SK-N-SH treated with all-trans-retinoic acid at 6 μM for 48 hours (cell line): ENCODE data around the gene NNAT.

ENCODE experiments used
- ATAC-seq: fragments of 200-7000 bp; cut with Tn5 transposase; 3 replicates; pipeline ENCODE4 v1.9.1; 2020; ENCODE audit warnings: mild to moderate bottlenecking, moderate library complexity
- ARNTL ChIP-seq: fragments of 450-650 bp; formaldehyde crosslinking; IDR thresholded peaks from 2 replicates; pipeline ENCODE4 v1.5.0; 2020; ENCODE audit warnings: low read depth, mild to moderate bottlenecking, moderate library complexity, borderline replicate concordance
- BACH2 ChIP-seq: fragments of 250-450 bp; sonication (Bioruptor Pico); IDR thresholded peaks from 2 replicates; pipeline ENCODE4 v1.9.0; 2021; ENCODE audit warnings: mild to moderate bottlenecking, borderline replicate concordance
- CREB5 ChIP-seq: fragments of 250-450 bp; sonication (Bioruptor Pico); IDR thresholded peaks from 2 replicates; pipeline ENCODE4 v1.5.1; 2020; ENCODE audit warnings: low read depth, mild to moderate bottlenecking, moderate library complexity
- CSDC2 ChIP-seq: fragments of 250-450 bp; sonication (Bioruptor Pico); IDR thresholded peaks from 2 replicates; pipeline ENCODE4 v1.5.0; 2020; ENCODE audit warnings: mild to moderate bottlenecking, moderate library complexity
- CSRNP3 ChIP-seq: fragments of 250-450 bp; sonication (Bioruptor Pico); IDR thresholded peaks from 2 replicates; pipeline ENCODE4 v1.5.1; 2021; ENCODE audit warnings: mild to moderate bottlenecking, moderate library complexity
- ESRRG ChIP-seq: fragments of 250-450 bp; sonication (Bioruptor Pico); IDR thresholded peaks from 2 replicates; pipeline ENCODE4 v1.6.1; 2021; ENCODE audit warnings: mild to moderate bottlenecking
- GLIS3 ChIP-seq: fragments of 250-450 bp; sonication (Bioruptor Pico); IDR thresholded peaks from 2 replicates; pipeline ENCODE4 v1.5.0; 2020; ENCODE audit warnings: mild to moderate bottlenecking, moderate library complexity
- ISL1 ChIP-seq: fragments of 250-450 bp; sonication (Bioruptor Pico); IDR thresholded peaks from 2 replicates; pipeline ENCODE4 v2.1.2; 2022; ENCODE audit warnings: mild to moderate bottlenecking, moderate library complexity
- OSR1 ChIP-seq: fragments of 250-450 bp; sonication (Bioruptor Pico); IDR thresholded peaks from 2 replicates; pipeline ENCODE4 v1.8.0; 2022; ENCODE audit warnings: moderate library complexity, mild to moderate bottlenecking, inconsistent platforms
- POU6F1 ChIP-seq: fragments of 250-450 bp; sonication (Bioruptor Pico); IDR thresholded peaks from 2 replicates; pipeline ENCODE4 v1.8.0; 2021; ENCODE audit warnings: low read depth, mild to moderate bottlenecking, moderate library complexity, borderline replicate concordance
- PPARA ChIP-seq: fragments of 250-450 bp; sonication (Bioruptor Pico); IDR thresholded peaks from 2 replicates; pipeline ENCODE4 v1.5.0; 2020; ENCODE audit warnings: mild to moderate bottlenecking, borderline replicate concordance
- RARB ChIP-seq: fragments of 250-450 bp; sonication (Bioruptor Pico); IDR thresholded peaks from 2 replicates; pipeline ENCODE4 v1.8.0; 2021; ENCODE audit warnings: mild to moderate bottlenecking, moderate library complexity
- SNAI2 ChIP-seq: fragments of 250-450 bp; sonication (Bioruptor Pico); IDR thresholded peaks from 2 replicates; pipeline ENCODE4 v1.5.0; 2020; ENCODE audit warnings: mild to moderate bottlenecking, moderate library complexity
- TCF4 ChIP-seq: fragments of 250-450 bp; sonication (Bioruptor Pico); IDR thresholded peaks from 2 replicates; pipeline ENCODE4 v1.8.0; 2021; ENCODE audit warnings: mild to moderate bottlenecking, moderate library complexity, borderline replicate concordance
- TOX ChIP-seq: fragments of 250-450 bp; sonication (Bioruptor Pico); IDR thresholded peaks from 2 replicates; pipeline ENCODE4 v1.8.0; 2021; ENCODE audit warnings: mild to moderate bottlenecking, moderate library complexity, borderline replicate concordance
- TSHZ2 ChIP-seq: fragments of 250-450 bp; sonication (Bioruptor Pico); IDR thresholded peaks from 2 replicates; pipeline ENCODE4 v1.5.0; 2020; ENCODE audit warnings: mild to moderate bottlenecking, moderate library complexity
- ZC3H10 ChIP-seq: fragments of 250-450 bp; sonication (Bioruptor Pico); IDR thresholded peaks from 2 replicates; pipeline ENCODE4 v1.5.1; 2021; ENCODE audit warnings: mild to moderate bottlenecking, moderate library complexity
- ZFP3 ChIP-seq: fragments of 250-450 bp; sonication (Bioruptor Pico); IDR thresholded peaks from 2 replicates; pipeline ENCODE4 v1.5.0; 2020; ENCODE audit warnings: mild to moderate bottlenecking, moderate library complexity
- ZNF565 ChIP-seq: fragments of 450-650 bp; formaldehyde crosslinking; conservative IDR thresholded peaks from 2 replicates; pipeline ENCODE4 v1.5.0; 2020; ENCODE audit warnings: low read depth, mild to moderate bottlenecking, moderate library complexity
- ZNF70 ChIP-seq: fragments of 450-650 bp; formaldehyde crosslinking; IDR thresholded peaks from 2 replicates; pipeline ENCODE4 v1.5.0; 2020; ENCODE audit warnings: mild to moderate bottlenecking, moderate library complexity
- ZNF8 ChIP-seq: fragments of 450-650 bp; formaldehyde crosslinking; IDR thresholded peaks from 2 replicates; pipeline ENCODE4 v1.5.0; 2020; ENCODE audit warnings: mild to moderate bottlenecking, moderate library complexity
- TF ChIP-seq, protein P1 (sequence below): fragments of 250-450 bp; sonication (Bioruptor Pico); IDR thresholded peaks from 2 replicates; pipeline ENCODE4 v1.8.0; 2020; ENCODE audit warnings: mild to moderate bottlenecking, moderate library complexity, borderline replicate concordance

Gene NNAT, protein sequence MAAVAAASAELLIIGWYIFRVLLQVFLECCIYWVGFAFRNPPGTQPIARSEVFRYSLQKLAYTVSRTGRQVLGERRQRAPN

DNA sequence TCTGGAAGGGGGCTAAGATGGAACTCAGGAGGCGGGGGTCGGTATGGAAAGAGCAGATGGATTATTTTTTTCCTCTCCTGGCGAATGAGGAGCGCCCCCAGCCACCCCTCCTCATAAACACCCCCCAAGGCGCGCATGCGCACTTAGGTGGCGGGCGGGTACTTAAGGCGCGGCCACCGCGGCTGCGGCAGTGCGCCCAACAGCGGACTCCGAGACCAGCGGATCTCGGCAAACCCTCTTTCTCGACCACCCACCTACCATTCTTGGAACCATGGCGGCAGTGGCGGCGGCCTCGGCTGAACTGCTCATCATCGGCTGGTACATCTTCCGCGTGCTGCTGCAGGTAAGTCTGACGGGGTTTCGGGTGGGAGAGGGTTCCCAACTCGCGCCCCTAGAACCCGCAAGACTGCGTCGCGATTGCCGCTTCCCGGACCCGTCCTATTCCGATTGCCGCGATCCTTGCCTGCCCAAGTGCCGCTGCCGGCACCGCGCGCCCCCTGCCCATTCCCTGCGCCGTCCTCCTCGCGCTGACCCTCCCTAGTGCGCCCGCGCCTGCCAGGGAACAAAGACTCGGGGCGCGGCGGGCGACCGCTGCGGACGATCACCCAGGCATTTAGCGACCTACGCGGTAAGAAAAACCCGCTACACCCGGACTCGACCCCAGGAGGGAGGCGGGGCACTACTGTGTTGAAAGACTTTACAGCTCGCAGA lies at the start of gene NNAT:
NNAT (plus strand) TSS at position 190 of the 711 bp plus-strand sequence; CDS start at position 272, 82 bp downstream.
- no peak for ATAC-seq
- TF ChIP-seq OSR1 (CRISPR knock-in tag) (no peak), TOX (no peak), CSDC2 (CRISPR knock-in tag) (no peak), CSRNP3 (CRISPR knock-in tag) (no peak), ARNTL (CRISPR knock-in tag) (no peak), ZFP3 (no peak), PPARA (CRISPR knock-in tag) (no peak), CREB5 (no peak), ZNF8 (CRISPR knock-in tag) (no peak), ZNF565 (CRISPR knock-in tag) (no peak), TSHZ2 (CRISPR knock-in tag) (no peak), ESRRG (CRISPR knock-in tag) (no peak), RARB (no peak), ZC3H10 (CRISPR knock-in tag) (no peak), POU6F1 (CRISPR knock-in tag) (no peak), ZNF70 (CRISPR knock-in tag) (no peak), ISL1 (CRISPR knock-in tag) (no peak), GLIS3 (no peak)
- TF ChIP-seq, protein P1, sequence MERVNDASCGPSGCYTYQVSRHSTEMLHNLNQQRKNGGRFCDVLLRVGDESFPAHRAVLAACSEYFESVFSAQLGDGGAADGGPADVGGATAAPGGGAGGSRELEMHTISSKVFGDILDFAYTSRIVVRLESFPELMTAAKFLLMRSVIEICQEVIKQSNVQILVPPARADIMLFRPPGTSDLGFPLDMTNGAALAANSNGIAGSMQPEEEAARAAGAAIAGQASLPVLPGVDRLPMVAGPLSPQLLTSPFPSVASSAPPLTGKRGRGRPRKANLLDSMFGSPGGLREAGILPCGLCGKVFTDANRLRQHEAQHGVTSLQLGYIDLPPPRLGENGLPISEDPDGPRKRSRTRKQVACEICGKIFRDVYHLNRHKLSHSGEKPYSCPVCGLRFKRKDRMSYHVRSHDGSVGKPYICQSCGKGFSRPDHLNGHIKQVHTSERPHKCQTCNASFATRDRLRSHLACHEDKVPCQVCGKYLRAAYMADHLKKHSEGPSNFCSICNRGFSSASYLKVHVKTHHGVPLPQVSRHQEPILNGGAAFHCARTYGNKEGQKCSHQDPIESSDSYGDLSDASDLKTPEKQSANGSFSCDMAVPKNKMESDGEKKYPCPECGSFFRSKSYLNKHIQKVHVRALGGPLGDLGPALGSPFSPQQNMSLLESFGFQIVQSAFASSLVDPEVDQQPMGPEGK (CRISPR knock-in tag) = no peak

- ATAC-seq = no peak
- TF ChIP-seq SNAI2 (CRISPR knock-in tag) (no peak), GLIS3 (no peak), ZFP3 (no peak), CREB5 (no peak), TOX (no peak), OSR1 (CRISPR knock-in tag) (no peak), TCF4 (CRISPR knock-in tag) (no peak), POU6F1 (CRISPR knock-in tag) (no peak), RARB (no peak), ARNTL (CRISPR knock-in tag) (no peak), CSDC2 (CRISPR knock-in tag) (no peak), ZC3H10 (CRISPR knock-in tag) (no peak), BACH2 (no peak), ZNF565 (CRISPR knock-in tag) (no peak), PPARA (CRISPR knock-in tag) (no peak), ZNF70 (CRISPR knock-in tag) (no peak)
- TF ChIP-seq, protein P1 (CRISPR knock-in tag) = no peak
These were observed 49.3 kb upstream of the NNAT start for GRCh38 chr20:37471741-37472235.
